K562 (cell line): Measurements from ENCODE around the gene C11orf54.

ENCODE experiments used
- CBX1 ChIP-seq: sonication (generic); IDR thresholded peaks from 2 replicates; pipeline ENCODE4 v1.6.1; 2016; ENCODE audit warnings: antibody characterized with exemption, low read depth, mild to moderate bottlenecking
- EGR1 ChIP-seq: fragments of 450-650 bp; conservative IDR thresholded peaks from 2 replicates; pipeline ENCODE4 v1.6.1; 2017; ENCODE audit warnings: mild to moderate bottlenecking
- KDM5B ChIP-seq: fragments of 200-600 bp; sonication (generic); IDR thresholded peaks from 2 replicates; pipeline ENCODE4 v1.6.1; 2012; ENCODE audit warnings: low read depth, mild to moderate bottlenecking, moderate library complexity, low read length, control low read depth, inconsistent platforms; ENCODE audit not compliant: insufficient replicate concordance
- ZBTB49 ChIP-seq: sonication (generic); formaldehyde crosslinking; IDR thresholded peaks from 2 replicates; pipeline ENCODE4 v1.8.0; 2022; ENCODE audit warnings: missing genetic modification reagents, mild to moderate bottlenecking, borderline replicate concordance

- TF ChIP-seq KDM5B (no peak), ZBTB49 (CRISPR knock-in tag) (no peak), EGR1 (no peak), CBX1 (no peak)
Observed at GRCh38 chr11:93697611-93698010, 43.9 kb upstream of the C11orf54 start.
